ENCODE measurements around the gene ARL2BP.

ARL2BP gene

GRCh38 chr16:57236022-57236350 lies 9.1 kb upstream of the ARL2BP start:
- DNase-seq = no peak

DNA sequence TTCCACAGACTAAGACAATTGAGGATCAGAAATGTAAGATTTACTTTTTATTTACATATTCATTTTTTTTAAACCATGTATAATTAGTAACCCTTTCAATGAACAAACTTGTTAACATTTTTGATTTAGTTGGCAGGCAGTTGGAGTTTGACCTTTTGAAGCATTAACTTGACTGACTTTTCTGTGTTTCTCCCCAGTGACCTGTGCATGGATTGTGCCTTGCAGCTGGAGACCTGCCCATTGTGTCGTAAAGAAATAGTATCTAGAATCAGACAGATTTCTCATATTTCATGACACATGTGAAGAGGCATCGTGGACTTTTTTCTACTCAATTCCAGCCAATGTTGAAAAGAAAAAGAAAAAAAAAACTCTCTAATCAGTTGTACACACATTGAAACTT lies 6.4 kb upstream of the ARL2BP start:
- DNase-seq = no peak

GRCh38 chr16:57239107-57239506 lies 6.0 kb upstream of the ARL2BP start:
- DNase-seq = no peak

GRCh38 chr16:57240851-57241250 lies 4.2 kb upstream of the ARL2BP start:
- no peak for DNase-seq

DNA sequence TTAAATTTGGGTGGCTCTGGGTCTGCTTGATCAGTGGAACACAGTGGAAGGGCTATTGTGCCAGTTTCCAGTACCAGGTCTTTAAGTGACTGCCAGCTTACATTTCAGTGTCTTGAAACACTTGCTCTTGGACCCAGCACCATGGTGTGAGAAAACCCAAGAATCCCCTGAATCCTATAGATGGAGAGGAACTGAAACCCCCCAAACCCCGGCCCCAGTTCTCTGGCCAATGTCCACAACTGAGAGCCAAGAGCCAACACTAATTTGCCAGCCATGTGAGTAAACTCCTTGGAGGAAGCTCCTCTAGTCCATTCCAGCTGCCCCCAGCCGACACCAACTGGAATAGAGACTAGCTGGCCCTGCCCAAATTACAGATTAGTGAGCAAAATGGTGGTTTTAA lies 2.4 kb upstream of the ARL2BP start:
- DNase-seq = no peak

- no peak for DNase-seq
These were observed 644 bp upstream of the ARL2BP start for GRCh38 chr16:57244463-57244766.

DNA sequence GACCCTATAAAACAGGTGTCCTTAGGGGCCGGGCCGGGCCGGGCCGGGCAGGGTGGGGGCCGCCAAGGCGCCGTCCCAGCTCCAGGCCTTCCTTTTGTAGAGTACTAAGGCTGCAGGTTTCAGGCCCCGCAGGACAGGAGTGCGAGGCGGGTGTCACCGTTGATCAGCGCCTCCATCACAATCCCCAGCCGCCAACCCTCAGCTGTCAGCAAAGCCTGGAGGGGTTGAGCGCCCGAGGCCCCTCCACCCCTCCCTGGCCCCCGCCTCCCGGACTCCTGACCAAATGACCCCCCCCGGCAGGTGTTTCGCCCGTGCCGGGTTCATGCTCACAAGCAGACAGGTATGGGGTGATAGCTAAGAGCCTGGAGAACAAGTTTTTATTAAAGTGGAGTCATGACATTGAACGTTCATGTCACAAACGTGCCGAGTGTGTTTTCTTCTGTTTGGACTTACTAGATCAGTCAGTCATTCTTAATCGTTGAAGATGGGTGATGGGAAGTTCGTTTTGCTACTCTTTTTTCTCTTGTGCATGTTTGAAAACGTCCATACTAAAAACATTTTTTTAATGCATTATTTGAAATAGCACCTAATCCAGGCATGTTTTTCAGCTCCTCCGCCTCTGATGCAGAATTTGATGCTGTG lies 534 bp downstream of the ARL2BP start:
- peak; percentile 56 for DNase-seq

- no peak for DNase-seq
These were observed 6.3 kb downstream of the ARL2BP start for GRCh38 chr16:57251352-57251751.

- no peak for DNase-seq
These were observed 7.2 kb downstream of the ARL2BP start for GRCh38 chr16:57252148-57252721.

GRCh38 chr16:57253466-57253865 lies 8.4 kb downstream of the ARL2BP start:
- no peak for DNase-seq

DNA sequence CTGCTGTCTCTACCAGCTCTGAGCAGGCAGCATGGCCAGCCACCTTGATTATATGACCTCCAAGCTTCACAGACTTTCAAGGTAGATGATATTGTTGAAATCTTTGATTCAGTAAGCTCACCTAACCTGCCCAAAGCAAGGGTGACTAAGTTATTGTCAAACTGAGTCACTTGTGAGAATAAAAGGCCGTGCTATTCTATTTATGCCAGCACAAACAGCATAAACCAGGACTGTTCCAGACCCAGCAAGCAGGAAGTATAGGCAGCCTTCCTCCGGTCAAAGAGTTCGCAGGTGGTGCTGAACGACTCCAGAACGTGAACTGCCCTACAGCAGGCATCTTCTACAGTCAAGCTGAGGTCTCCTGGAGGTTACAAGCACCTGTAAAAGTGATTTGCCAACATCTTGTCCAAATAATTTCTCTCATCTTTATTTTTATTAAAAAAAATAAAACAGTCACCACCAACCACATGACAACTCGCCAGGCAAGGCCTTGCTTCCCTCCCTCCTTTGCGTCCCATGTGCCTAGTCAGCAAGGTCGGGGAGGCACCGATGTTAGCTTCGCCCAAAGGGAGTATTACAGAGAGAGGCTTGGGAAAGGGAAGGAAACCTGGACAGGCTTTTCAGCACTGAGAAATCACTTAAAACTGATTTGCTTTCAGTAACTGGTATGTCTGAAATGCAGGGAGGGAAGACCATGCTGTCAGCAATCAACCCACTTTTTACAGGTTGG lies 10.8 kb downstream of the ARL2BP start:
- peak; percentile 13 for DNase-seq

- peak; percentile 44 for DNase-seq
These were observed 11.7 kb downstream of the ARL2BP start for GRCh38 chr16:57256601-57257395.

GRCh38 chr16:57257455-57258070 lies 12.5 kb downstream of the ARL2BP start:
- DNase-seq = peak; percentile 45

DNA sequence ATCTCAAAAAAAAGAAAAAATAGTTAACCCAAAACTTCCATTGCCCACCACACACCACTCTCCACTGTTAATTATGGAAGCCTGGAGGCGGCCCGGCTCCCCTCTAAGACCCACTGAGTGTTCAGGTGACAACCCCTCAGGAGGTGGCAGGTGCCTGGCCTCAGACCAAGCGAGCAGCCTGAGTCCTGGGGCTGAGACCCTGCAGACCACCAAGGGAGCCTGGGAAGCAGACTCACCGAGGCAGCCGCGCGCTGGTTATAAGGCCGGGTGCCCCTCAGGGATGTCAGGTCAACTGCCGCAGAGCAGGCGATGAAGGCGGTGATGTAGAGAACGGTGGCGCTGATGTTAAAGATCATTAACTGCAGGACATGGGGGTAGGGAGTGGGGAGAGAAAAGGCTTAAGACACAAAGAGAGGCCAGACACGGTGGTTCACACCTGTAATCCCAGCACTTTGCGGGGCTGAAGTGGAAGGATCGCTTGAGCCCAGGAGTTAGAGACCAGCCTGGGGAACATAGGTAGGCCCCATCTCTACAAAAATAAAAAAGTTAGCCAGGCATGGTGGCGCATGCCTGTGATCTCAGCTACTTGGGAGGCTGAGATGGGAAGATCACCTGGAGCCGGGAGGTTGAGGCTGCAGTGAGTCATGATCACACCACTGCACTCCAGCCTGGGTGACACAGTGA lies 13.3 kb downstream of the ARL2BP start:
- DNase-seq = peak; percentile 35

DNA sequence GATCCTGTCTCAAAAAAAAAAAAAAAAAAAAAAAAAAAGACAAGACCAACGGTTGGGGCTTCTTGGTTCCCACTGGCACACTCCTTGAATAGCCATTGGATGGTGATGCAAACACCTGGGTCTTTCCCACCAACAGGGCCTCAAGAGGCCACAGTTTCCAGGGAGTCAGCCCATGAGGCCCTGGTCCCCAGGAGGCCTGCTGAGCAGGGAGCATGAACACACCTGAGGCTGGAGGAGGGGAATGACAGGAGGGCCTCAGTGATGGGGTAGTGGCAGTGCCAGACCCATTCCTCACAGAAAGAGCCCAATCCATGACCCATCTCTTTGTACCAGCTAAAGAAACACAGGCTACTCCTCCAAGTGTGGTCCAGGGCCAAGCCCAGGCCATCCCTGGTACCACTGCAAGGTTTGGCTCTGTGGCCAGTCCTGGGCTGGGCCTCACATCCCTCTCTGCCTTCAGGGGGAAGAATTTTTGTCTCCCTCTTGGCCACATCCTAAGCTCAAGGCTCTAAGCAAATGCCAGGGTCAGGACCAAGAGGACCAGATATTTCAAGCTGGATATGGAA lies 13.9 kb downstream of the ARL2BP start:
- peak; percentile 44 for DNase-seq

DNA sequence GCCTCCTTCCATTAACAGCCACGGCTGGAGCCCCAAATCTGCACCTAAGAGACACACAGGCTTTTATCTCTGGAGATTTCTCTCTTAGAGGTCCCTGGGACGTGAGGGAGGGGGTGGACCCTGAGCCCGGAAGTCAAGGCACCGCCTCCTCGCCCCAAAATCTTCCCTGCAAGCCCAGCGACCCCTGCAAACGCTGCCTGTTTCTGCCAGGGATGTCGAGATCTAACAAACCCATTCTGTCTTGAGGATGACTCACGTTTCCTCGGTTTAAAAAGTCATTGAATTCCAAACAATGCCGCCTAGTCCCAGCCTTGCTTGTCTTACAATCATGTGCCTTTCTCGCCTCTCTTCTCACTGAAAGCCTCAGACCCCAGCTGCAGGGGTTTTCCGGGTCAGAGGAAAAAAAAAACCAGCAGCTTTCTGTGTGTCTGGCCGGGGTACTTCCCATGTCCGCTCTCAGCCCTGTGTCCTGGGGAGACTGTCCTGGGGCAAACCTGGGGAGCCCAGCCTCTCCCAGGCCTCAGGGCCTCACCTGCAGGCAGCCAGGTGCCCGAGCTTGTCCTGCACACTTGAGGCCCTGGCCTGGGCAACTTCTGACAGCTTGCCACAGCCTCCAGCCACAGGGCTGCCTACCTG lies 15.4 kb downstream of the ARL2BP start:
- DNase-seq = peak; percentile 57

DNA sequence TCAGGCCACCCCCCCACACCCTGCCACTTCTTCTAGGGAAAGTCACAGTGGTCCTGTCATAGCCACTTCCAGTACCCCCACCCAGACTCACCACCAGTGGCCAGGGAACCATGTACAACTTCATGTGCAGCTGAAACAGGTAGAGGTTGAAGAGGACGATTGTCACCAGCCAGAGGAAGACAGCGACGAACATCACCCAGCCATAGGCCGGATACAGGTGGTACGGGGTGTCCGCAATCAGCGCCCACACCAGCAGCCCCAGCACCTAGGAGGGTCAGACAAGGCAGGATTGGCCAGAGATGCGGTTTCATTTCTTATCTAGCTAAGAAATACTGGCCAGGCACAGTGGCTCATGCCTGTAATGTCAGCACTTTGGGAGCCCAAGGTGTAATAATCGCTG lies 16.7 kb downstream of the ARL2BP start:
- peak; percentile 44 for DNase-seq

DNA sequence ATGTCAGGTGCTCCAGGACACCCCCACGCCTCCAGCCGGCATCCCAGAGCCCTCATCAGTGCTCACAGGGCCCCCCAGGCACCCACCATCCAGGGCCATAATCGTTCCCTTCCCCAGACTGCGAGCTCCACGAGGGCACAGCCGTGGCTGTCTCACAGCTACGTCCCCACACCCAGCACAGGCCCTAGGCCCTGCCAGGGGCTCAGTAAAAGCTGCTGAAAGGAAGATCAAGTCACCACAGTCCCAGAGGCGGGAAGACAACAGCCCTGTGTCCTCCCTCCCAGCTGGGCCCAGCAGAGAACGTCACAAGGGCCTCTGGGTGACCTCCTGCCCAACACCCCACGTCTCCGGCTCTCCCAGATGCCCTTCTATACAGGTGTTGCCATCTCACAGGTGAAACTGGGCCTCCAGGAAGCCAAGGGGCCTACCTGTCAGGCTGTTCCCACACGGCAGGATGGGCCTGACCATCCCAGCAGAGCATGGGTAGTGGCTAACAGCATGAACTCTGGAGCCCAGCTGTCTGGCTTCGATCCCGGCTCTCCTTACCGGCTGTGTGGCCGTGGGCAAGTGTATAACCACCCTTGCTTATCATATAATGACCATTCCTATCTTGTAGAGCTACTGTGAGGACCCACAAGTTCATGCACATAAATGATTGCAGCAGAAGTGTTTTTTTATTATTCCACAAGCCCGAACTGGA lies 17.9 kb downstream of the ARL2BP start:
- no peak for DNase-seq

DNA sequence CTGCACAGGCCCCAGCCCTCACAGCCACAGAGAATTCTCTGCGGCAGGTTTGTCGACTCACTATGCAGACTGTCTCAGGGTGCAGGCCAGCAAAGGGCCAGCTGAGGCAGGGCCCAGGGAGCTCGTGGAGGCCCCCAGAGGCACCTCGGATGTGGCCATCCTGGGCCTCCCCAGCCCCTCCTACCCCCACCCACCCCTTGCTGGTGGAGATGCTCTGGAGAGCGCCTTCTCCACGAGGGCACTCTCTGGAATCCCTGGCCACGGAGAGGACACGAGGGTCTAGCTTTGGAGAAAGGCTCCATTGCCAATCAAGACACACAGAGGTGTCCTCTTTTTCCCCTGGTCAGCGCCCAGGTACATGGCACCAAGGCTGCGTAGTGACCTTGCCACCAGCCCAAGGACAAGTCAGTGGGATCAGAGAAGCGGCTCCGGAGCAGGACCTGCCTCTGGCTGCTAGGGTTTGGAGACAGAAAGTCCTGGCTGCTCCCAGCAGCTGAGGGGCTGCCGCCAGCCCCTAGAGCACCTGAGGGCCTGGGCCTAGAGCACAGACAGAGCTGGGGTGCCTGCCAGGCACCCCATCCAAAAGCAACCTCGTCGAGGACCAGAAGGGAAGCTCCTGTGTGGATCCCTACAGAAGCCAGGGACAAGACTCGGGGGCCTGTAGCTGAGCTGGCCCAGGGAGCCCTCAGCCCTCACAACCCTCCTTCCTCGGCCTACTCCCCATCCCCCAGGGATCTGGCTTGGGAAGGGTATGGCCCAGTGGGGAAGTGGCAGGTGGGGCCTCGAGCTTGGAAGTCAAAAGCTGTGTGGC lies 18.7 kb downstream of the ARL2BP start:
- no peak for DNase-seq

GRCh38 chr16:57264381-57264780 lies 19.3 kb downstream of the ARL2BP start:
- DNase-seq = no peak
